TTC549 (cell line): ENCODE data around the gene ATP5F1D.
A peak's percentile ranks its signal among the peaks of the same experiment; 100 is the strongest.

Experiments used
- FAIRE-seq: peaks from 2 replicates; lab custom pipeline; 2012; peaks lifted over from hg19 to GRCh38; lab: Jason Lieb, UNC

Gene ATP5F1D

GRCh38 chr19:1259206-1259875 lies 17.8 kb downstream of the ATP5F1D start:
- no peak for FAIRE-seq

GRCh38 chr19:1259876-1260748 lies 18.6 kb downstream of the ATP5F1D start:
- no peak for FAIRE-seq

GRCh38 chr19:1260749-1261537 lies 19.4 kb downstream of the ATP5F1D start:
- no peak for FAIRE-seq

- no peak for FAIRE-seq
These were observed 19.9 kb downstream of the ATP5F1D start for GRCh38 chr19:1261538-1261797.

- FAIRE-seq = no peak
These were observed 20.5 kb downstream of the ATP5F1D start for GRCh38 chr19:1261798-1262622.

GRCh38 chr19:1262623-1263123 lies 21.1 kb downstream of the ATP5F1D start:
- no peak for FAIRE-seq

- no peak for FAIRE-seq
These were observed 21.6 kb downstream of the ATP5F1D start for GRCh38 chr19:1263188-1263587.

- FAIRE-seq = no peak
These were observed 23.5 kb downstream of the ATP5F1D start for GRCh38 chr19:1264801-1265614.

GRCh38 chr19:1265615-1266128 lies 24.1 kb downstream of the ATP5F1D start:
- no peak for FAIRE-seq

- FAIRE-seq = no peak
These were observed 24.8 kb downstream of the ATP5F1D start for GRCh38 chr19:1266129-1266915.

GRCh38 chr19:1266916-1267476 lies 25.4 kb downstream of the ATP5F1D start:
- FAIRE-seq = no peak

- no peak for FAIRE-seq
These were observed 26.1 kb downstream of the ATP5F1D start for GRCh38 chr19:1267477-1268225.

- no peak for FAIRE-seq
These were observed 26.9 kb downstream of the ATP5F1D start for GRCh38 chr19:1268226-1269064.

GRCh38 chr19:1269065-1269477 lies 27.5 kb downstream of the ATP5F1D start, which contains the start of gene CIRBP:
Gene CIRBP (plus strand): TSS chr19:1269332. CDS start chr19:1270934, 1,602 bp downstream.
- FAIRE-seq = peak; percentile 80

- FAIRE-seq = no peak
These were observed 28.1 kb downstream of the ATP5F1D start for GRCh38 chr19:1269478-1270212.

- no peak for FAIRE-seq
These were observed 28.8 kb downstream of the ATP5F1D start for GRCh38 chr19:1270213-1270853.
